HepG2 (cell line): Measurements from ENCODE around the gene SH3GL2. TPM values are rescaled to one million over a fixed set of nuclear protein-coding genes. Genes with fewer than 3 reads are reported as not detected.

Experiments used
- JDP2 ChIP-seq: sonication (generic); formaldehyde crosslinking; IDR thresholded peaks from 2 replicates; pipeline ENCODE4 v1.8.1; 2022; ENCODE audit warnings: missing genetic modification reagents, borderline replicate concordance
- KDM4B ChIP-seq: sonication (generic); formaldehyde crosslinking; IDR thresholded peaks from 2 replicates; pipeline ENCODE4 v1.4.0; 2020; ENCODE audit warnings: missing genetic modification reagents
- RBAK ChIP-seq: sonication (generic); formaldehyde crosslinking; IDR thresholded peaks from 2 replicates; pipeline ENCODE4 v1.5.1; 2020; ENCODE audit warnings: mild to moderate bottlenecking, missing genetic modification reagents
- SNAPC2 ChIP-seq: sonication (generic); formaldehyde crosslinking; IDR thresholded peaks from 2 replicates; pipeline ENCODE4 v1.8.1; 2022; ENCODE audit warnings: mild to moderate bottlenecking, missing genetic modification reagents
- TOE1 ChIP-seq: sonication (generic); formaldehyde crosslinking; IDR thresholded peaks from 2 replicates; pipeline ENCODE4 v1.4.0; 2020; ENCODE audit warnings: mild to moderate bottlenecking, missing genetic modification reagents
- ZNF430 ChIP-seq: sonication (generic); formaldehyde crosslinking; IDR thresholded peaks from 2 replicates; pipeline ENCODE4 v1.9.0; 2021; ENCODE audit warnings: mild to moderate bottlenecking, missing genetic modification reagents
- ZNF879 ChIP-seq: sonication (generic); formaldehyde crosslinking; IDR thresholded peaks from 2 replicates; pipeline ENCODE4 v1.8.1; 2023; ENCODE audit warnings: missing genetic modification reagents
- polyA plus RNA-seq, 8 experiments: library from polyadenylated mRNA; depleted of rRNA in 3 of 8; stranded (reverse) in 7 of 8; unstranded in 1 of 8; fragments of >200 nt; fragmentation: Illumina TruSeq in 4 of 8; extraction: Trizol in 4 of 8; gene quantifications; 2 replicates each; pipeline versions ENCODE4 v1.2.1 to v1.2.3, GENCODE V29; 2011 to 2016; ENCODE audit warnings: low read depth in 4 of 8, missing spikeins in 1 of 8, mixed read lengths in 1 of 8; ENCODE audit not compliant: insufficient read depth in 1 of 8
- total RNA-seq, 5 experiments: library from RNA; depleted of rRNA; stranded (reverse); fragments of >200 nt; fragmentation: Illumina TruSeq; extraction: Trizol; gene quantifications; 2 replicates each; pipeline ENCODE4 v1.2.3, GENCODE V29; 2016; ENCODE audit warnings: low read depth in 1 of 5
- TF ChIP-seq, protein P1 (sequence below): sonication (generic); formaldehyde crosslinking; IDR thresholded peaks from 2 replicates; pipeline ENCODE4 v1.4.0; 2020; ENCODE audit warnings: missing genetic modification reagents
- TF ChIP-seq, protein P2 (sequence below): sonication (generic); formaldehyde crosslinking; IDR thresholded peaks from 2 replicates; pipeline ENCODE4 v1.9.0; 2021; ENCODE audit warnings: missing genetic modification reagents, mild to moderate bottlenecking, borderline replicate concordance
- TF ChIP-seq, protein P3 (sequence below): conservative IDR thresholded peaks from 2 replicates; pipeline ENCODE4 v1.6.1; 2018; ENCODE audit warnings: missing genetic modification reagents

SH3GL2 gene
- total and polyA plus RNA-seq, 2 of the 13 experiments (the other 11 are each of a cell fraction or from before 2014, with no cell fraction given) = 0.04 TPM; not detected in 1

DNA sequence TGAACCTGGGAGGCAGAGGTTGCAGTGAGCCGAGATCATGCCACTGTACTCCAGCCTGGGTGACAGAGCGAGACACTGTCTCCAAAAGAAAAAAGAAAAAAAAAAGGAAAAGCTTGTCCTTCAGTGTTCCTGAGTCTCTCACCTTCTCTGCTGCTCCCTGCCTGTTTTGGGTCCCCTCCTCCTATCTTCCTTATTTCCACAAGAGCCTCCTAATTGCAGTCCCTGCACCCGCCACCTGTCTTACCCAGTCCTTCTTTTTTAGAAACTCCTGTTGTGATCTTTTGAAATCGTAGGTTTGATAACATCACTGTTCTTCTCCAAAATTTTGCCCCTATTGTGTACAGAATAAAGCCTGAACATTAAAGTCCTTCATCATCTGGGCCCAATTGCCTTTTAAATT, 234.9 kb downstream of the SH3GL2 start (continued):
- TF ChIP-seq, protein P1, sequence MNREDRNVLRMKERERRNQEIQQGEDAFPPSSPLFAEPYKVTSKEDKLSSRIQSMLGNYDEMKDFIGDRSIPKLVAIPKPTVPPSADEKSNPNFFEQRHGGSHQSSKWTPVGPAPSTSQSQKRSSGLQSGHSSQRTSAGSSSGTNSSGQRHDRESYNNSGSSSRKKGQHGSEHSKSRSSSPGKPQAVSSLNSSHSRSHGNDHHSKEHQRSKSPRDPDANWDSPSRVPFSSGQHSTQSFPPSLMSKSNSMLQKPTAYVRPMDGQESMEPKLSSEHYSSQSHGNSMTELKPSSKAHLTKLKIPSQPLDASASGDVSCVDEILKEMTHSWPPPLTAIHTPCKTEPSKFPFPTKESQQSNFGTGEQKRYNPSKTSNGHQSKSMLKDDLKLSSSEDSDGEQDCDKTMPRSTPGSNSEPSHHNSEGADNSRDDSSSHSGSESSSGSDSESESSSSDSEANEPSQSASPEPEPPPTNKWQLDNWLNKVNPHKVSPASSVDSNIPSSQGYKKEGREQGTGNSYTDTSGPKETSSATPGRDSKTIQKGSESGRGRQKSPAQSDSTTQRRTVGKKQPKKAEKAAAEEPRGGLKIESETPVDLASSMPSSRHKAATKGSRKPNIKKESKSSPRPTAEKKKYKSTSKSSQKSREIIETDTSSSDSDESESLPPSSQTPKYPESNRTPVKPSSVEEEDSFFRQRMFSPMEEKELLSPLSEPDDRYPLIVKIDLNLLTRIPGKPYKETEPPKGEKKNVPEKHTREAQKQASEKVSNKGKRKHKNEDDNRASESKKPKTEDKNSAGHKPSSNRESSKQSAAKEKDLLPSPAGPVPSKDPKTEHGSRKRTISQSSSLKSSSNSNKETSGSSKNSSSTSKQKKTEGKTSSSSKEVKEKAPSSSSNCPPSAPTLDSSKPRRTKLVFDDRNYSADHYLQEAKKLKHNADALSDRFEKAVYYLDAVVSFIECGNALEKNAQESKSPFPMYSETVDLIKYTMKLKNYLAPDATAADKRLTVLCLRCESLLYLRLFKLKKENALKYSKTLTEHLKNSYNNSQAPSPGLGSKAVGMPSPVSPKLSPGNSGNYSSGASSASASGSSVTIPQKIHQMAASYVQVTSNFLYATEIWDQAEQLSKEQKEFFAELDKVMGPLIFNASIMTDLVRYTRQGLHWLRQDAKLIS (CRISPR knock-in tag) = no peak
- no peak for TF ChIP-seq ZNF879 (CRISPR knock-in tag)
- TF ChIP-seq TOE1 (CRISPR knock-in tag) = no peak
- TF ChIP-seq RBAK (CRISPR knock-in tag) = no peak
- TF ChIP-seq, protein P2, sequence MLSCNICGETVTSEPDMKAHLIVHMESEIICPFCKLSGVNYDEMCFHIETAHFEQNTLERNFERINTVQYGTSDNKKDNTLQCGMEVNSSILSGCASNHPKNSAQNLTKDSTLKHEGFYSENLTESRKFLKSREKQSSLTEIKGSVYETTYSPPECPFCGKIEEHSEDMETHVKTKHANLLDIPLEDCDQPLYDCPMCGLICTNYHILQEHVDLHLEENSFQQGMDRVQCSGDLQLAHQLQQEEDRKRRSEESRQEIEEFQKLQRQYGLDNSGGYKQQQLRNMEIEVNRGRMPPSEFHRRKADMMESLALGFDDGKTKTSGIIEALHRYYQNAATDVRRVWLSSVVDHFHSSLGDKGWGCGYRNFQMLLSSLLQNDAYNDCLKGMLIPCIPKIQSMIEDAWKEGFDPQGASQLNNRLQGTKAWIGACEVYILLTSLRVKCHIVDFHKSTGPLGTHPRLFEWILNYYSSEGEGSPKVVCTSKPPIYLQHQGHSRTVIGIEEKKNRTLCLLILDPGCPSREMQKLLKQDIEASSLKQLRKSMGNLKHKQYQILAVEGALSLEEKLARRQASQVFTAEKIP (CRISPR knock-in tag) = no peak
- TF ChIP-seq SNAPC2 = no peak
- TF ChIP-seq ZNF430 = no peak
- TF ChIP-seq JDP2 (CRISPR knock-in tag) = no peak
- TF ChIP-seq, protein P3, sequence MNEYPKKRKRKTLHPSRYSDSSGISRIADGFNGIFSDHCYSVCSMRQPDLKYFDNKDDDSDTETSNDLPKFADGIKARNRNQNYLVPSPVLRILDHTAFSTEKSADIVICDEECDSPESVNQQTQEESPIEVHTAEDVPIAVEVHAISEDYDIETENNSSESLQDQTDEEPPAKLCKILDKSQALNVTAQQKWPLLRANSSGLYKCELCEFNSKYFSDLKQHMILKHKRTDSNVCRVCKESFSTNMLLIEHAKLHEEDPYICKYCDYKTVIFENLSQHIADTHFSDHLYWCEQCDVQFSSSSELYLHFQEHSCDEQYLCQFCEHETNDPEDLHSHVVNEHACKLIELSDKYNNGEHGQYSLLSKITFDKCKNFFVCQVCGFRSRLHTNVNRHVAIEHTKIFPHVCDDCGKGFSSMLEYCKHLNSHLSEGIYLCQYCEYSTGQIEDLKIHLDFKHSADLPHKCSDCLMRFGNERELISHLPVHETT = no peak
- no peak for TF ChIP-seq KDM4B
